HG02870 (cell line): Measurements from ENCODE around the gene ZNF212.
"Not testable (repeated sequence)": the region's sequence is repeated elsewhere in the genome, so short reads cannot be mapped to it uniquely, and the experiment has no call there.

Experiments
- ATAC-seq: cut with Tn5 transposase; IDR thresholded peaks from one replicate; pipeline ENCODE4 v1.9.1; 2021; ENCODE audit warnings: mild to moderate bottlenecking, moderate library complexity; ENCODE audit not compliant: unreplicated experiment

The ZNF212 gene

DNA sequence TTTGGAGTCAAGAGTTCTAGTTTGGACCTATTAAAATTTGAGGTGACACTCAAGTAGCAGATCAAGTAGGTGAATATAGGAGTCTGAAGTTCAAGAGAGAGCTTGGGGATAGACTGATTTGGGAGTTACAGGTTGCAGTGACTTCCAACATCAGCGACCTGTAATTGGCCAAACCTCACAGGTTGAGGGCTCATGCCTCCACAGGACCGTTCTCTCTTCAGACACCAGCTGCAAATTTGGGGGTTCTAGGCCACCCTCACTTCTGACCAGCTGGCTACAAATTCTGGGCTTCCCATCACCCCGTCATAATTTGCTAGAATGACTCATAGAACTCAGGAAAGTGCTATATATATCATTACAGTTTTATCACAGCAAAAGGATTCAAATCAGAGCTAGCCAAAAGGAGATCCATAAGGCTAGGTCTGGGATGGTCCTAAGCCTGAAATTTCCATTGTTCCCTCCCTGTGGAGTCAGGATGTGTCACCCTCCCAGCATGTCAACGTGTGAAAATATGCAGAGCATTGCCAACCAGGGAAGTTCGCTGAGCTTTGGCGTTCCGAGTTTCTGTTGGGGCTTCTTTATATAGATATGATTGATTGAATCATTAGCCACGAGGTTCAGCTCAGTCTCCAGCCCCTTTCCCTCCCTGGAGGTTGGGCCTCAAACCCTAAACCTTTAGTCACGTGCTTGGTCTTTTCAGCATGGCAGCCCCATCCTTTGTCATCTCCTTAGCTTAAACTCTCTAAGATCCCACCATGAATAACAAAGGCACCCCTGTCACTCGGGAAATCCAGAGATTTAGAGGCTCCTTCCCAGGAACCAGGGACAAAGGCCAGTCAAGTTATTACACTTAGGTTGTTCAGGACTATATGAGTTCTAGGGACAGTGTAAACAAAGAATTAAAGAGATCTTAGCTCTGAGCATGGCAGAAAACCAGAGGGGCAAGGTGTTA is 20.7 kb upstream of the ZNF212 start:
- ATAC-seq: no peak

DNA sequence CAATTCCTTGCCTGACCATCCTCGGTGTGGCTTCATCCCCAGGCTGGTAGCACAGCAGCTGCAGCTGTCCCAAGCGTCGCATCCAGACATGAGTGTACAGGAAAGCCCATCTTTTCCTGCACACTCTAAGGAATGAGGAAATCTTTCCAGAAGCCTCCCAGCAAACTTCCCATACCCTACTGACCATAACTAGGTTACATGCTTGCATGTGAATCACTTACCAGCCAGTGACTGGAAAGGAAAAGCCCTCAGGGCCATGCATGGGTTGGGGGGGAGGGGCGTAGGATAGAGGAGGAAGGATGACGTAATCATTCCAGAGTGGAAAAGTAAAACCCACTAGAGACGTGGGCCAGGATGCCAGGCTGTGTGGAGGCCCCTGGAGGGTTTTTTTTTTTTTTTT is 18.9 kb upstream of the ZNF212 start:
- no peak for ATAC-seq

DNA sequence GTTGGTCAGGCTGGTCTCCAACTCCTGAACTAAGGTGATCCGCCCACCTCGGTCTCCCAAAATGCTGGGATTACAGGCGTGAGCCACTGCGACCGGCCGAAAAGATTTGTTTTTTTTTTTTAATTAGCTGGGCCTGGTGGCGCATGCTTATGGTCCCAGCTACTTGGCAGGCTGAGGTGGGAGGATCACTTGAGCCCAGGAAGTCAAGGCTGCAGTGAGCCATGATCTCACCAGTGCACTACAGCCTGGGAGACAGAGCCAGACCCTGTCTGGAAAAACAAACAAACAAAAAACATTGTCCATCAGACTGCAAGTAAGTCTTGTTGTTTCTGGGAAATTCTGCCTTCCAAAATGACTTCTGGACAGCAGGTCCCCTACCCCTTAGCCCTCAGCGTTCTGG is 16.3 kb upstream of the ZNF212 start:
- ATAC-seq: no peak

DNA sequence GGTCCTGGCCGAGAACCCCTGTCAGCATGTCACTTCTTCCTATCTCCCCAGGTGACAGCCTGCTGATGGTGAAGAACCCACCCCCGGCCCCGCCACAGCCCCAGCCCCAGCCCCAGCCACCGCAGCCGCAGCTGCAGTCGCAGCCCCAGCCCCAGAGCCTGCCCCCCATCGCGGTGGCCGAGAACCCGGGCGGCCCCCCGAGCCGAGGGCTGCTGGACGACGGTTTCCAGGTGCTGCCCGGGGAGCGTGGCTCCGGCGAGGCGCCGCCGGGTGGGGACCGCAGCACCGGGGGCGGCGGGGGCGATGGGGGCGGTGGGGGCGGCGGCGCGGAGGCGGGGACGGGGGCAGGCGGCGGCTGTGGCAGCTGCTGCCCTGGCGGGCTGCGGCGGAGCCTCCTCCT is 15.7 kb upstream of the ZNF212 start:
- no peak for ATAC-seq

DNA sequence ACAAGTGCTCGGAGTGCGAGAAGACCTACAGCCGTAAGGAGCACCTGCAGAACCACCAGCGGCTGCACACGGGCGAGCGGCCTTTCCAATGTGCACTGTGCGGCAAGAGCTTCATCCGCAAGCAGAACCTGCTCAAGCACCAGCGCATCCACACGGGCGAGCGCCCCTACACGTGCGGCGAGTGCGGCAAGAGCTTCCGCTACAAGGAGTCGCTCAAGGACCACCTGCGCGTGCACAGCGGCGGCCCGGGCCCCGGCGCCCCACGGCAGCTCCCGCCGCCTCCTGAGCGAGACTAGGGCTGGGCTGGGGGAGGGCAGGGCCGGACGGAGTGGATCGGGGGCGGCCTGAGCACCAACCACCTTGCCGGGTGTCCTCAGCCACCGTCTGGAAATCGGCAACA is 15.1 kb upstream of the ZNF212 start:
- ATAC-seq: no peak

DNA sequence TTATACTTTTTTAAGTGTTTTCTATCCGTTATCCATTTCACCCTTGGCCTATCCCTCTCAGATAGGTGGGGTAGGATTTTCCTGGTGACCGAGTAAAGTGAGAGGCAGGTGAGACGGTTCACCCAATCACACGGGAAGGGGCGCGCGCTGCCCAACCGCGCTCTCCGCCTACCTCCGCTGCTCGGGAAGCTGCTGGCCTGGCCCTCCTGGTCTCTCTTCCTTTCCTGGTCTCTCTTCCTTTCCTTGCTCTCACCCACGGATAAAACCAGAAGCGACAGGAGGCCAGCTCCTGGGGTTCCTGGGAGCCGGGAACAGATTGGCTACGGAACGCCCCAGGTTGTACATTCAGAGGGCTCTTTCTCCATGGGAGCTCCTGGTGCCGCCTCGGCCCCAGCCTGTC is 14.3 kb upstream of the ZNF212 start:
- ATAC-seq: no peak

DNA sequence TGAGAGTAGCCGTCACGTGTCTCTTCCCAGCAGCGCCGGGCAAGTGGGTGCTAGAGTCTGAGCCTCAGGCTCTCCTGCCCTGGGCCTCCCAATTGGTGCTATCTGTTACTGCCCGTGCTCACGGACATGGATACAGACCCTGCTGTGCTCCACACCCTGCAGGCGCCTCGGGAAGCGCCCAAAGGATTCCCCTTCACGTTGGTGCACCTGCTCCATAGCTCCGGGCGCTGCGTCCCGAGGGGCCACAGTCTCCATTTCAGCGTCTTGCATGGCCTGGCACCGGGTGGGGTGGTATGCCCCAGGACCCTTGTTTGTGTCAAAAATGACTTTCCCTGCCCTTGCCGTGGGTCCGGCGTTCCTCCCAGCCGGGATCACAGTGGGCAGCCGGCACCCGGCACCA is 13.8 kb upstream of the ZNF212 start:
- no peak for ATAC-seq

DNA sequence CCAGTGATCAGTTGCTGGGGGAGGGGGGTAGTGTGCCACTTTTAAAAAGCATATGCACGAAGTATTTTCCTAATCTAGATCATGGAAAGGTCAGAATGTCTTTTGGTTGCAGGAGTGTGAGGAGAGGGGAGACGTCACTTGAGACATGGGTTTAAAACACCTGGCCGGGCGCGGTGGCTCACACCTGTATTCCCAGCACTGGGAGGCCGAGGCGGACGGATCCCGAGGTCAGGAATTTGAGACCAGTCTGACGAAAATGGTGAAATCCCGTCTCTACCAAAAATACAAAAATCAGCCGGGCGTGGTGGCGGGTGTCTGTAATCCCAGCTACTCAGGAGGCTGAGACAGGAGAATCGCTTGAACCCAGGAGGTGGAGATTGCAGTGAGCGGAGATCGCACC is 13.1 kb upstream of the ZNF212 start:
- not testable (repeated sequence) for ATAC-seq

DNA sequence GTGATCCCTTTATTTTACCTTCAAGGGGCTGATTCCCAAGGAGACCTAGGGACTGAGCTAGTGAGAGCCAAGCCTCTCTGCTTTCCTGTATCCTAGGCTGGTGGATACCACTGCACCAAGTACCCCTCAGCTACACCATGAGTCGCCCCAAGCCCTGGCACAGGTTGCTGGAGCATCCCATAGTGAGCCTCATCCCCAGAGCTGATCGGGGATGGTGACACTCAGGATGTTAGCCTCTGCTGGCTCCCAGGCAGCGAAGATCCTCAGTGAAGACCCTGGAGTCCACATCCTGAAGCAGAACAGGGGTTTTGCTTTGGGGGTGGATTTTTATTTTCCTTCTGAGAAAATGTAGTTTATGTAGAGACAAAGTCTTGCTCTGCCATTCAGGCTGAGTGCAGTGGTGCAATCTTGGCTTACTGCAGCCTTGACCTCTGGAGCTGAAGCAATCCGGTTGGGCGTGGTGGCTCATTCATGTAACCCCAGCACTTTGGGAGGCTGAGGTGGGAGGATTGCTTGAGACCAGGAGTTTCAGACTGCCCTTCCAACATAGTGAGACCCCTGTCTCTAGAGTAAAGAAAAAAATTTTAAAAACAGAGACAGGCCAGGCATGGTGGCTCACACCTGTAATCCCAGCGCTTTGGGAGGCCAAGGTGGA is 12.5 kb upstream of the ZNF212 start:
- no peak for ATAC-seq

DNA sequence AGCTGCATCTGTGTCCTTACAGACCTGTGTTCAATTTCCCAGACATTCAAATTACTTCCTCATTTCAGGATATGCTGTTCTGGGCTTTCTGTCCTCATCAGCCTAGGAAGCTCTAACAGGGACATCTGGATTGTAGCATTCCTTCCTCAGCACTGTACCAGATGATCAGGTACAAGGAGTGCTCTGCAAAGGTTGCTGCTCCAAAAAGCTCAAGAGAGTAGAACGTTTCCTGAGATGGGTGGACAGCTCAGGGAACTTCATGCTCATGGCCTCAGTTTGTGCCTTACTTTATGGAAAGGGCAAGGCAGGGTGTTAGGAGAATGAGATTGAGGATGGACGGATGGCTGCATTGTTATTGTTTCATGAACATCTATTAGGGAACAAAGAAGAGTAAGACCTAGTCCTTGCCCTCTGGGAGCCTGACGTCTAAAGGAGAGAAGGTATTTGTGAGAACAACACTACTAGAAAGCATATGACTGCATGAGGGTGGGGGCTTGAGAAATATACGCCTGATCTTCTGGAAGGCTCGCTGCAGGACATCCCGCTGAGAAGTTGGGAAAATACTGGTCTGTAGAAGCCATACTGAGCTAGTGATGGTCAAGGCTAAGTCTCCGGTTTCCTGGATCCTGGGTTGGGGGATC is 10.5 kb upstream of the ZNF212 start:
- no peak for ATAC-seq

DNA sequence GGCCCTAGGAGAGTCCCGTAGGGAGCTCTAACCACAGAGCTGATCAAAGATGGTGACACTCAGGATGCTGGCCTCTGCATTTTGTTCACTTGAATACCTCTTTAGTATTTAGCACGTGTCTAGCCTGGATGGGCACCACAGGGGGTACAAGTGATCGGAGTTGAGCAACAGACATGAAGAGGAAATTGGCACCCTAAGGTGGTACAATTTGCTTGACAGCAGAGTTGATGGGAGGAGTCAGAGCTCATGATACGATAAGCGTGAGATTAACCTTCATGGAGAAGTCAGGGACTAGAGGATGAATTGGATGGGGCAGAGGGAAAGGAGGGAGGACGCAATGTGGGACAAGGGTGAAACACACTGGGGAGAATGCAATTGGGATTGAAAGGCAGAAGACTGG is 9.9 kb upstream of the ZNF212 start:
- ATAC-seq: no peak

DNA sequence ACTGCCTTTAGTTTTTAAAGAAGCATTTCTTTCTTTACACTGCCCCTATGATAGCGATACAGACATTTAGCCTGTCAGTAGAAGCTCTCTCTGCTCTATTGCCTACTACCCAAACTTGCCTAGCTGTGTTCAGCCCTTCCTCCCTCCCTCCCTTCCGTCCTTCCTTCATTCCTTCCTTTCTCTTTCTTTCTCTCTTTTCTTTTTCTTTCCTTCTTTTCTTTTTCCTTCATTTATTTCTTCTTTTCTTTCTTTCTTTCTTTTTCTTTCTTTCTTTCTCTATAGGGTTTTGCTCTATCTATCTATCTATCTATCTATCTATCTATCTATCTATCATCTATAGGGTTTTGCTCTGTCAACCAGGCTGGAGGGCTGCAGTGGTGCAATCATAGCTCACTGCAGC is 7.1 kb upstream of the ZNF212 start:
- ATAC-seq: no peak

DNA sequence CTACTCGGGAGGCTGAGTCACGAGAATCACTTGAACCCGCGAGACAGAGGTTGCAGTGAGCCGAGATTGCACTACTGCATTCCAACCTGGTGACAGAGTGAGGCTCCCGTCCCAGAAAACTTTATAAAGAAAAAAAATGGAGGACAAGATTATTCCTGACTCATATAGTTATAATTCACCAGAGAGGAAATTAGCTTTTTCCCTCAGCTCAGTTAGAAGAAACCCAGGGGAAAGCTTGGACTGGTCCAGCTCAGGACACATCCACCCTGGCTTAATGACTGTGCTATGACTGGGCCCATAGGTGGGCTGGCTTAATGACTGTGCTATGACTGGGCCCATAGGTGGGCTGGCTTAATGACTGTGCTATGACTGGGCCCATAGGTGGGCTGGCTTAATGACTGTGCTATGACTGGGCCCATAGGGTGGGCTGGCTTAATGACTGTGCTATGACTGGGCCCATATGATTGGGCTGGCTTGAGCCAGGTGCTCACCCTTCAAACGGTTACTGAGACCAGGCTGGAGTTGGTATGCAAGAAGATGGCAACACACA is 5.7 kb upstream of the ZNF212 start:
- ATAC-seq: not testable (repeated sequence)

DNA sequence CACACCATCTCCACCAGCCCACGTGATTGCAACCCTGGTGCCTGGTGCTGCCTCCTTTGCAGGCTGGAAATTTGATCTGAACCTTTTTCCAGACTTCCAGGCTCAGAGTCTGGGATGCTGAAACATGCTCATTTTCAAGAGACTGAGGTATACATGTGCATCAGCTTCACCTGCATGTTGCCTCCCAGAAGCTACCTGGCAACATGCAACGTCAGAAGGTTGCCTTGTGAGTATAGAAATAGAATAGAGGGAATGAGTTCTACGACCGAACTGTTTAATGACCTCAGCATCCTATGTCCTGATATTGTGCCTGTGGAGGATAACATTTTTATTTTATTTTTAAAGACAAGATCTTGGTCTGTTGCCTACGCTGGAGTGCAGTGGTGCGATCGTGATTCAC is 1.9 kb upstream of the ZNF212 start:
- no peak for ATAC-seq

DNA sequence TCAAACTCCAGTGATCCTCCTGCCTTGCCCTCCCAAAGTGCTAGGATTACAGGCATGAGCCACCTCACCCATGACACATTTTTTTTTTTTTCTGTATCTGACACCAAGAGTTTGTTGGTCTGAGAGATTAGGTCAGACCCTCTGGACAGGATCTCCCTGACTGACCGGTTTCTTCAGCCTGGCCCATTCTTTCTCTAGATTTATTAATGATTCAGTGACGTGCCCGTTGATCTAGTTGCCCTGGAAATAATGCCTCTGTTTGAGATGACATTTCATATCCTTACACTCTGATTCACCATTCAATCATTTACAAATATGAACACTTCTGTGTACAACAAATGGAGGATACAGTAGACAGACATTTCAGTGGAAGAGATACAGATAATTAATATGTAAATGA is 1.4 kb upstream of the ZNF212 start:
- ATAC-seq: no peak

DNA sequence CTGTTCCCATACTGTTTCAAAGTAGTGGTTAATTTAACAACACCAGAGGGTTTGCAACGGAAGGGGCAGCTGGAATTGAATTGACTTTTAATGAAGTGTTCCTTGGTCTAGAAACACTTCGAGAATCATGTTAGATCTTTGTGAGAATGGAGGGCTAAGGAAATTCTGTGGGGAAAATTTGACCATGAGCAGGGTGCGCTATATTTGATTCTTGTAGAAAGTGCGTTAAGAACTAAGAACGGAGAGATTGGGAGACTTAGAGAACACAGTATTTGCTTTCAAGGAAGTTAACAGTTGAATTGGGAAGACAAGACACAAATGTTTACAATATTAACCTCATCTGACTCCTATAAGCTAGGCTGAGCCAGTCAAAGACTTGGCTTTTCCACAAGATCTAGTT is 1.2 kb downstream of the ZNF212 start:
- no peak for ATAC-seq

DNA sequence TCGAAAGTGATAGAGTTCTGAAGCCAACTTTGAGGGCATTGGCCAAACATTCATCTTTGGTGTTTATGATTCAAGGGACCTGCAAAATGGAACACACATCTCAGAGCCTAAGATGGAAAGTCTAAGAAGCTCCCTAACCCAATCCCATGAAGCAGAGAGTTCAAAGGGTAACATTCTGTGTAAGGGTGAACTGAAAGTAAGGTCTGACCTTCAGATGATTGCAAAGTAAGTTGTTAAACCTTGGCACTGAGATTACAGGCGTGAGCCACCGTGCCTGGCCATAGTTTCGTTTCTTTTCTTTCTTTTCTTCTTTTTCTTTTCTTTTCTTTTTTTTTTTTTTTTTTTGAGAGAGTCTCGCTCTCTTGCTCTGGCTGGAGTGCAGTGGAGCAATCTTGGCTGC is 2.2 kb downstream of the ZNF212 start:
- no peak for ATAC-seq

DNA sequence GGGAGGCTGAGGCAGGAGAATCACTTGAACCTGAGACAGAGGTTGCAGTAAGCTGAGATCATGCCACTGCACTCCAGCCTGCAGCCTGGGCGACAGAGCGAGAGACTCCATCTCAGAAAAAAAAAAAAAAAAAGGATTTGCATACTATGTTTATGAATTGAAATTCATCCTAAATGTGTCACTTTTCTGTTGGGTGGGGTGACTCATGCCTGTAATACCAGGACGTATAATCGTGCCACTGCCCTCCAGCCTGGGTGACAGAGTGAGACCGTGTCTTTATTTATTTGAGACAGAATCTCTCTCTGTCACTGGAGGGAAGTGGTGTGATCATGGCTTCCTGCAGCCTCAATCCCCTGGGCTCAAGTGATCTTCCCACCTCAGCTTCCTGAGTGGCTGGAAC is 5.8 kb downstream of the ZNF212 start:
- peak; percentile 57 for ATAC-seq

DNA sequence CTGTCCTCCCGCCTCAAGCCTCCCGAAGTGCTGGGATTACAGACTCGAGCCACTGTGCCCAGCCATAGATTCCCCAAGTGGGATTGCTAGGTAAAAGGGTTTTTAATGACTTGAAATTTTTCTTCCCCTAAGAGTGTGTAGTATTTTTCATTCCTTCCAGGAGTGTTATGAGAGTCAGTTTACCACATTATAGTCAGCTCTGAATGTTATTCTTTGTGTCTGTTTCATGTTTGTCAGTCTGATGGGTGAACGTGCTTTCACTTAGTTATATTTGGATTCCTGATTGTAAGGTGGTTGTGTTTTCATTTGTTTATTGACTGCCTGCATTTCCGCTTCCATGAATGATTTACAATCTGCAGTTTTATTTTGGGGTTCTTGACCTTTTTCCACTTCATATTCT is 6.3 kb downstream of the ZNF212 start:
- peak; percentile 44 for ATAC-seq

DNA sequence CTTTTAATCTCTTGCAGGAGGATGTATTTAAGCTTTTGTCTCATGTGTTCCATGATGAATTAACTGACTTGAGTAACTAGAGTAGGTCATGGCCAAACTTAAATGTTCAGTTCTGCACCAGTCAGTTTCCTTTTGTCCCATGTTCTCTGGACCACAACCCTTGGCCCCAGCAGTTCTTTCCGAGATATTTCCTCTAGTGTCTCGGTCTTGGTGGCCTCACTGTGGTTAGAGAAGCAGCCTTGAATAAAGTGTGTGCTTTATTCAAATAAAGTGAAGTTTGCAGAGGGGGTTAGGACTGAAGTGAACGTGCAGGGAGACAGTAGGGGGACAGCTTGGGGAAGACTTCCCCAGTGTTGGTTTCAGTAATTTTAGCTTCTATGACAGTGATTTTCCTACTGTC is 9.3 kb downstream of the ZNF212 start:
- no peak for ATAC-seq

DNA sequence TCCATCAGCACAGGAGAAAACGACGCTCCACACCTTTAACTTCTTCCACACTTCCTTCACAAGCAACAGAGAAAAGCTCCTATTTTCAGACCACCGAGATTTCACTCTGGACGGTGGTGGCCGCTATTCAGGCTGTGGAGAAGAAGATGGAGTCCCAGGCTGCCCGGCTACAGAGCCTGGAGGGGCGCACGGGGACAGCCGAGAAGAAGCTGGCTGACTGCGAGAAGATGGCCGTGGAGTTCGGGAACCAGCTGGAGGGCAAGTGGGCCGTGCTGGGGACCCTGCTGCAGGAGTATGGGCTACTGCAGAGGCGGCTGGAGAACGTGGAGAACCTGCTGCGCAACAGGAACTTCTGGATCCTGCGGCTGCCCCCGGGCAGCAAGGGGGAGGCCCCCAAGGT is 10.7 kb downstream of the ZNF212 start:
- not testable (repeated sequence) for ATAC-seq

DNA sequence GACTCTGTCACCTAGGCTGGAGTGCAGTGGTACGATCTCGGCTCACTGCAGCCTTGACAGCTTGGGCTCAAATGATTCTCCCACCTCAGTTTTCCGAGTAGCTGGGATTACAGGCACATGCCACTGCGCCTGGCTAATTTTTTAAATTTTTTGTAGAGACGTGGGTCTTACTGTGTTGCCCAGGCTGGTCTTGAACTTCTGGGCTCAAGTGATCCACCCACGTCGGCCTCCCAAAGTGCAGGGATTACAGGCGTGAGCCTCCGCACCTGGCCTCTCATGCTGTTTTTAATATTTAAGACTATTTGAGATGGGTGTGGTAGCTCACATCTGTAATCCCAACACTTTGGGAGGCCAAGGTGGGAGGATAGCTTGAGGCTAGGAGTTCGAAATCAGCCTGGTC is 12.1 kb downstream of the ZNF212 start:
- ATAC-seq: not testable (repeated sequence)
